ENCODE measurements around the gene OBSL1. TPM values are rescaled to one million over a fixed set of nuclear protein-coding genes. Genes with fewer than 3 reads are reported as not detected.
A peak's percentile ranks its signal among the peaks of the same experiment; 100 is the strongest.

Gene OBSL1
- total RNA-seq, 6 experiments from 2014 or later, result 60.0 to 85.2 (median 65.8) TPM

GRCh38 chr2:219540784-219541504 is 30.4 kb downstream of the OBSL1 start:
- Mint-ChIP-seq H3K9me3 (no peaks in the 10 kb centered on the region), H3K4me1 (ENCODE audit: low read depth) (peaks cover 22% of the 10 kb centered on the region), H3K27me3 (ENCODE audit: insufficient read depth) (peaks cover 2% of the 10 kb centered on the region; the same call in 1 of the 2 replicates), H3K4me3 (peak overlapping the region; percentile 51; the same call in 1 of the 2 replicates), H3K36me3 (ENCODE audit: low read depth) (peaks cover 9% of the 10 kb centered on the region), H3K27ac (no peak overlapping the region)
- no peak for DNase-seq
- TF ChIP-seq CTCF (IDR thresholded peaks at IDR 0.05), result no peak

GRCh38 chr2:219539926-219540678 is 31.2 kb downstream of the OBSL1 start:
- Mint-ChIP-seq H3K36me3 (ENCODE audit: low read depth) (peaks cover 9% of the 10 kb centered on the region), H3K27me3 (ENCODE audit: insufficient read depth) (no peaks in the 10 kb centered on the region; the same call in 1 of the 2 replicates), H3K9me3 (no peaks in the 10 kb centered on the region), H3K4me3 (no peak overlapping the region), H3K27ac (no peak overlapping the region), H3K4me1 (ENCODE audit: low read depth) (peaks cover 22% of the 10 kb centered on the region)
- no peak for DNase-seq
- TF ChIP-seq CTCF (IDR thresholded peaks at IDR 0.05), result no peak

- Mint-ChIP-seq H3K4me1 (ENCODE audit: low read depth) (peaks cover 14% of the 10 kb centered on the region), H3K36me3 (ENCODE audit: low read depth) (peaks cover 9% of the 10 kb centered on the region), H3K27ac (no peak overlapping the region; the same call in 1 of the 2 replicates), H3K4me3 (no peak overlapping the region), H3K27me3 (ENCODE audit: insufficient read depth) (no peaks in the 10 kb centered on the region; the same call in 1 of the 2 replicates), H3K9me3 (no peaks in the 10 kb centered on the region)
- no peak for TF ChIP-seq CTCF (IDR thresholded peaks at IDR 0.05)
- no peak for DNase-seq
Observed at GRCh38 chr2:219538956-219539788, 32.2 kb downstream of the OBSL1 start.

- H3K9me3 Mint-ChIP-seq, result no peaks in the 10 kb centered on the region
- peaks cover 9% of the 10 kb centered on the region for H3K36me3 Mint-ChIP-seq (ENCODE audit: low read depth)
- H3K4me3 Mint-ChIP-seq, result no peak overlapping the region
- peaks cover under 1% of the 10 kb centered on the region for H3K27me3 Mint-ChIP-seq (ENCODE audit: insufficient read depth)
- TF ChIP-seq CTCF (IDR thresholded peaks at IDR 0.05), result no peak
- peaks cover 13% of the 10 kb centered on the region for H3K4me1 Mint-ChIP-seq (ENCODE audit: low read depth)
- no peak for DNase-seq
- no peak overlapping the region; the same call in 1 of the 2 replicates for H3K27ac Mint-ChIP-seq
Observed at GRCh38 chr2:219538504-219538951, 32.8 kb downstream of the OBSL1 start.
